Kidney glomerular epithelial cell (primary cell): ENCODE measurements around the gene EEF1A1.
"Not testable (repeated sequence)": the region's sequence is repeated elsewhere in the genome, so short reads cannot be mapped to it uniquely, and the experiment has no call there.

ENCODE experiments used
- DNase-seq: peaks from one replicate; lab custom pipeline; 2025; lab: John Stamatoyannopoulos, UW

The EEF1A1 gene

GRCh38 chr6:73537677-73538076 is 16.8 kb upstream of the EEF1A1 start:
- no peak for DNase-seq

GRCh38 chr6:73534628-73535027 is 13.8 kb upstream of the EEF1A1 start:
- DNase-seq: no peak

GRCh38 chr6:73532293-73532692 is 11.5 kb upstream of the EEF1A1 start:
- no peak for DNase-seq

GRCh38 chr6:73528897-73529296 is 8.1 kb upstream of the EEF1A1 start:
- no peak for DNase-seq

DNA sequence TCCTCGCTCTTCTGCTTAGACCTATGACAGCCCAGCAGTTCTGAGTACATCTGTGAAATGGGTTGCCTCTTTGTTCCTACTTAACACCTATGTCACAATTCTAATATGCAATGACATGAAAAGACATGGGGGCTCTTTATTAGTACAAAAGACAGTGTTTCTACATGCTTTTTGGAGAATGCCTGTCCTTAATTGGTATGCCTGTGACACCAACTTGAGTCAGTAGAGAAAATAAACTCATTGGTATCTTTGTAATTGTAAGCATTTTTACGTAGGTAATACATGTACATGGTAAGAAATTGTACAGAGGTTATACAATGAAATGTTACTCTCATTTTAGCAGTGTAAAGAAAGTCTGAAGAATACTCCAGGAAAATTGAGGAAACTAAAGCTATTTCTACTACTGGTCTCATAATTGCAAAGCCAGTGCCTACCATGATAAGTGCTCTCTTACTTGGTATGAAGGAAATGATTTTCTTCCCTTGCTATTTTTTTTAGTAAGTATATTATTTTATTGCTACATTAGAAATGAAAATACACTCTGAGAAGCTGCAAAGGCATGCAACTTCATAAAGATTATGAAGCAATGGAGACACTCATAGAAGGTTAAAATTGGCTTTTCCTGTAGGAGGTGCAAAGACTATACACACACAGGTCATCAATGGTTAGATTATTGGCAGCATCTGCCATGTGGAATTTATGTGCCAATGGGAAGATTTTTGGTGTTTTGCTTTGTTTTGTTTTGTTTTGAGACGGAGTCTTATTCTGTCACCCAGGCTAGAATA is 4.9 kb upstream of the EEF1A1 start:
- DNase-seq: no peak

DNA sequence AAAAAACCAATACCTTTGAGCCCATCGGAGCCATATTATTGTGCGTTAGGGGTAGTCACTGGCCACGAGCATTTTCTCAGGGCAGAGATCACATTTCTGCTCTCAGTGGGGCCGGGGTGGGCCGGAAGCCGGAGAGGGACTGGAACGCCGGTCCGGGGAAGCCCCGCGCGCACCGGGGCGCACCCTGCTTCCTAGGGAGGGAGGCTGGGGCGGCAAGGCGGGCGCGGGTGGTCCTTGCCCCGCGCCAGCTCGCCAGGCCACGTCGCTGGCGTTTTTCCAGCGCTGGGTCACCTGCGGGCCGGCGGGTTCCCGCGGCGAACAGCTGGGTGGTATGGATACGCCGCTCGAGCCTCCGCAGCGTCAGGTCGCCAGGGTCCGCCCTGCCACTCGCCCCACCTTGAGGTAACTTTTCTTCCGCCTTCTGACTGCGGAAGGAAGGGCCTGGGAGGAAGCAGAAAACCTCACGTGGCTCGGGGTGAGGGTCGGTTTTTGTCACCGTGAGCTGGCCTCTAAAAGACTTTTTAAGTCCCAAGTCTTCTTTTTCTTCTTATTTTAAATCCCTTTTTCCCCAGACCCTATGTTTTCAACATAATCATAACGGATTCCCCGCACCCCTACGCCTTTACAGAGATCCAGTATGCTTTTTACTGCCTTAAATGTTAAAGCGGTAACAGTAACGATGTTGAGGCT is 2.7 kb upstream of the EEF1A1 start:
- peak; percentile 24 for DNase-seq

DNA sequence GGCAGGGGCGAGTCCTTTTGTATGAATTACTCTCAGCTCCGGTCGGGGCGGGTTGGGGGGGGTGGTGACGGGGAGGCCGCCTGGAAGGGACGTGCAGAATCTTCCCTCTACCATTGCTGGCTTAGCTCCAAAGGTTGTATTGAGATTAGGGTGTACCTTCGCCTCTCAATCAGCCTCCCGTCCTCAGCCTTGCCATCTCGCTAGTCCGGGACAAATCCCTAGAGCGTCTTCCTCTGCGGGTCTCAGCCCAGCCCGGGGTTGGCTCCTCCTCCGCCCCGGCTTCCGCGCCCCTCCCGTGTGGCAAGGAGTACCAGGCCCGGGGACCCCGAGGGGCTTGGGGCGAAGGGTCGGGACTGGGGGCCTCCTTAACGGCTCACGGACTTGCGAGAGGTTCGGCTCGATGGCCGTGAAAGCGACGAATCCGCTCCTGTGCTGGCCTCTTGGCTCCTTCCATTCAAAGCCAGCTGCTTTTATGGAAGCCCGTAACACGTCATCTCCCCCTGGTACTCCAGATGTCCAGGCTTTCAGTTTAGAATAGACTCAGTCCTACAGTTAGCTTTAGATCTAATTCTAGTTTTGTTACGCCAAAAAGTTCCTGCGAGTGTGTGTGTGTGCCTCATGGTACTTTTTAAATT is 636 bp upstream of the EEF1A1 start:
- DNase-seq: no peak

- peak; percentile 45 for DNase-seq
Observed at GRCh38 chr6:73519926-73520687, 725 bp downstream of the EEF1A1 start.

GRCh38 chr6:73518982-73519881 is 1.6 kb downstream of the EEF1A1 start:
- peak; percentile 25 for DNase-seq

DNA sequence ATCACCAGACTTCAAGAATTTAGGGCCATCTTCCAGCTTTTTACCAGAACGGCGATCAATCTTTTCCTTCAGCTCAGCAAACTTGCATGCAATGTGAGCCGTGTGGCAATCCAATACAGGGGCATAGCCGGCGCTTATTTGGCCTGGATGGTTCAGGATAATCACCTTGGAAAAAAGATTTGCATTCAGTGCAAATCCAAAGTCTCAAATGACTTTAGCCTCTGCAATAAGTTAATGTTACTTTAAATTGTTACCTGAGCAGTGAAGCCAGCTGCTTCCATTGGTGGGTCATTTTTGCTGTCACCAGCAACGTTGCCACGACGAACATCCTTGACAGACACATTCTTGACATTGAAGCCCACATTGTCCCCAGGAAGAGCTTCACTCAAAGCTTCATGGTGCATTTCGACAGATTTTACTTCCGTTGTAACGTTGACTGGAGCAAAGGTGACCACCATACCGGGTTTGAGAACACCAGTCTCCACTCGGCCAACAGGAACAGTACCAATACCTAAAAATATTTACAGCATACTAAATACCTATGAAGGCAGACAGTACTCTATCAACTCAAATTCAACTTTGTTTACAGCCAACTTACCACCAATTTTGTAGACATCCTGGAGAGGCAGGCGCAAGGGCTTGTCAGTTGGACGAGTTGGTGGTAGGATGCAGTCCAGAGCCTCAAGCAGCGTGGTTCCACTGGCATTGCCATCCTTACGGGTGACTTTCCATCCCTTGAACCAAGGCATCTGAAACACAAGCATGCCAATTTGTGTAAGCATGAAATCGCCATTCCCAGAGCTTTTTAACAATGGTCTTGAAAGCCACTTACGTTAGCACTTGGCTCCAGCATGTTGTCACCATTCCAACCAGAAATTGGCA is 2.5 kb downstream of the EEF1A1 start:
- not testable (repeated sequence) for DNase-seq

DNA sequence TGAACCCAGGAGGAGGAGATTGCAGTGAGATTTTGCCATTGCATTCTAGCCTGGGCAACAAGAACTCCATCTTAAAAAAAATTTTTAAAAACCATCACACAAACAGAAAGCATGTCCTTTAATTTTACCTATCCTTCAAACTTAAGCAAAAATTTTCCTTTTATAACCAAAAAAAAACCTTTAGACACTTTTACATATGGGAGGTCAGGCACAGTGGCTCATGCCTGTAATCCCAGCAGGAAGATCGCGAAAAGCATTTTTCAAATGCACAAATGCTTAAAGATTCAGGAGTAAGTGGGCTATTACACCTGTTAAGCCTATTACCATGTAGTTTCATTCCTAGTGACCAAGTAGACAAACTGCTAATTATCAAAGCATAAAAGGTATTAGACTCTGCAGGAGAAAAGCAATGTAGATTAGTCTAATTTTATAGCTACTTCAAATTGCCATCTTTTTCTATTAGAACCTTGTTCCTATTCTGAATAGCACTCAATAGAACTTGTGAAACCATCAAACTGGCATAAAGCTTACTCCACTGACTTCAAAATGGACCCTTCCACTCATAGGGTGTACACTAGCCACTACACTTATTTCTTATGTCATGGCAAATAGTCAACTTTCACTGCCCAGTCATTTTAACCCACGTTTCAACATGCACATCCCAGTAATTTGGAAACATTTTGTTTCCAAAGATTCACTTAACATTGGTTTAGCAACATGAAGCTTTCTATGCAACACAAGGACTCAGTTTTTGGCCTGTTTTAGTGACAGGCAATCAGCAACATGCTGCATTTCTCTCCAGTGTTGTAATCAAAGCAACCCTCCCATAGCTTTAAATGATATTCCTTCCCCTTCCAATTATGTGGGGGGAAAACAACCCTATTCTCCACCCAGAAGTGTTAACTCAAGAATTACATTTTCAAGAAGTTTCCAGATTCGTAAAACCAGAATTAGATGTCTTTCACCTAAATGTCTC is 4.0 kb downstream of the EEF1A1 start:
- no peak for DNase-seq

- DNase-seq: peak; percentile 31
Observed at GRCh38 chr6:73515204-73515655, 5.6 kb downstream of the EEF1A1 start.

GRCh38 chr6:73514746-73515110 is 6.1 kb downstream of the EEF1A1 start:
- no peak for DNase-seq

DNA sequence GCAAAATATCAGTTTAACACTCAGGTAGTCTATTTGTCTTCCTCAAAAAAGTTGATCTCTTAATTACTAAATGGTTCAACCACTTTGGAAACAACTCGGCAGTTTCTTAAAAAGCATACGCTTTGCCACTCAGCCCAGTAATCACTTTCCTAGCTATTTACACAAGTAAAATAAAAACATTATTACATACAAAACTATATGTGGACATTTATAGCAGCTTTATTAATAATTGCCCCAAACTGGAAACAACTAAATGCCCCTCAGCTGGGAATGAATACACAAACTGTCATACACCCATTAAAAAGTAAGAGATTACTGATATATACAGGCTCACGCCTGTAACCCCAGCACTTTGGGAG is 7.4 kb downstream of the EEF1A1 start:
- DNase-seq: peak; percentile 32

- no peak for DNase-seq
Observed at GRCh38 chr6:73511796-73512195, 9.0 kb downstream of the EEF1A1 start.

- DNase-seq: no peak
Observed at GRCh38 chr6:73509851-73510250, 11.0 kb downstream of the EEF1A1 start.

DNA sequence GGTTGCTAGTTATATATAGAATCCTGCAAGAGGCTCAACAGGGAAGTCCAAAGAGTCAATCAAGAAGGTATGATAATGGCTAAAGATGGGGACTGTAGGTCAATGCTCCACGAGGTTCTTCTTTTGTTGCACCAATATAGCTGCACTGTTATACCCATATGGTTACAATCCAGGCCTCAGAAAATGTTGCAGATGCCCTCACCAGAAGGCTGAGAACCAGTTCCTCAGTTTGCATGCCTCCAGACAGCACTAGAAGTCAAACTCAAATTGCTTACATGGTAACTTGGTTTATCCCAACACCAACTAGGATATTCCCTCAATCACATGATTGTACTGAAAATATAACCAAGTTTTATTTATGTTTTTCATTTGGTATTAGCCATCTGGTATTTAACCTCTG is 12.1 kb downstream of the EEF1A1 start:
- DNase-seq: no peak

DNA sequence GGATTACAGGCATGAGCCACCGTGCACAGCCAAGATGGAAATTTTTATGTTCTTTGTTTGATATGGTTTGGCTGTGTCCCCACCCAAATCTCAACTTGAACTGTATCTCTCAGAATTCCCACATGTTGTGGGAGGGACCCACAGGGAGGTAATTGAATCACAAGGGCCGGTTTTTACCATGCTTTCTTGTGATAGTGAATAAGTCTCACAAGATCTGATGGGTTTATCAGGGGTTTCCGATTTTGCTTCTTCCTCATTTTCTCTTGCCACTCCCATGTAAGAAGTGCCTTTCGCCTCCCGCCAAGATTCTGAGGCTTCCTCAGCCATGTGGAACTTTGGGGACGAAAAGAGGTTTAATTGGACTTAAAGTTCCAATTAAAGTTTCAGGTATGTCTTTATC is 14.6 kb downstream of the EEF1A1 start:
- no peak for DNase-seq

DNA sequence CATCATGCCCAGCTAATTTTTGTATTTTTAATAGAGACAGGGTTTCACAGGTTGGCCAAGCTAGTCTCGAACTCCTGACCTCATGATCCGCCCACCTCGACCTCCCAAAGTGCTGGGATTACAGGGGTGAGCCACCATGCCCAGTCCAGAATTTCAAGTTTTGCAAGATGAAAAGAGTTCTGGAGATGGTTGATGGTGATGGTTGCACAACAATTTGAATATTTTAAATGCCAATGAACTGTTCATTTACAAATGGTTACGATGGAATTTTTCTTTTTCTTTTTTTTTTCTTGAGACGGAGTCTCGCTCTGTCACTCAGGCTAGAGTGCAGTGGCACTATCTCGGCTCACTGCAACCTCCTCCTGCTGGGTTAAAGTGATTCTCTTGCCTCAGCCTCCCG is 15.1 kb downstream of the EEF1A1 start:
- DNase-seq: not testable (repeated sequence)
